BE2C (cell line): Measurements from ENCODE around the gene COX7A2.

Source experiments
- DNase-seq: peaks from one replicate; pipeline ENCODE4 v3.0.0-alpha.2; 2020
- H3K27me3 ChIP-seq: fragments of 250-450 bp; sonication (Bioruptor Pico); 2 replicates; pipeline ENCODE4 v1.5.1; 2020; ENCODE audit warnings: mild to moderate bottlenecking
- H3K36me3 ChIP-seq: fragments of 250-450 bp; sonication (Bioruptor Pico); 2 replicates; pipeline ENCODE4 v1.5.1; 2020; ENCODE audit warnings: mild to moderate bottlenecking
- H3K4me1 ChIP-seq: fragments of 250-450 bp; sonication (Bioruptor Pico); 2 replicates; pipeline ENCODE4 v1.5.1; 2020
- H3K4me3 ChIP-seq: 2 replicates; pipeline ENCODE4 v1.5.1; 2011; ENCODE audit warnings: low read depth, low read length
- H3K9me3 ChIP-seq: fragments of 250-450 bp; sonication (Bioruptor Pico); 2 replicates; pipeline ENCODE4 v1.5.1; 2020
- TF ChIP-seq, protein P1 (sequence below): IDR thresholded peaks from 2 replicates; pipeline ENCODE4 v1.5.1; 2012; ENCODE audit warnings: mild to moderate bottlenecking, low read depth, low read length

The COX7A2 gene

GRCh38 chr6:75281653-75282052 lies 38.1 kb upstream of the COX7A2 start:
- TF ChIP-seq, protein P1, sequence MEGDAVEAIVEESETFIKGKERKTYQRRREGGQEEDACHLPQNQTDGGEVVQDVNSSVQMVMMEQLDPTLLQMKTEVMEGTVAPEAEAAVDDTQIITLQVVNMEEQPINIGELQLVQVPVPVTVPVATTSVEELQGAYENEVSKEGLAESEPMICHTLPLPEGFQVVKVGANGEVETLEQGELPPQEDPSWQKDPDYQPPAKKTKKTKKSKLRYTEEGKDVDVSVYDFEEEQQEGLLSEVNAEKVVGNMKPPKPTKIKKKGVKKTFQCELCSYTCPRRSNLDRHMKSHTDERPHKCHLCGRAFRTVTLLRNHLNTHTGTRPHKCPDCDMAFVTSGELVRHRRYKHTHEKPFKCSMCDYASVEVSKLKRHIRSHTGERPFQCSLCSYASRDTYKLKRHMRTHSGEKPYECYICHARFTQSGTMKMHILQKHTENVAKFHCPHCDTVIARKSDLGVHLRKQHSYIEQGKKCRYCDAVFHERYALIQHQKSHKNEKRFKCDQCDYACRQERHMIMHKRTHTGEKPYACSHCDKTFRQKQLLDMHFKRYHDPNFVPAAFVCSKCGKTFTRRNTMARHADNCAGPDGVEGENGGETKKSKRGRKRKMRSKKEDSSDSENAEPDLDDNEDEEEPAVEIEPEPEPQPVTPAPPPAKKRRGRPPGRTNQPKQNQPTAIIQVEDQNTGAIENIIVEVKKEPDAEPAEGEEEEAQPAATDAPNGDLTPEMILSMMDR = no peak
- Histone ChIP-seq H3K4me3 (no peak overlapping the region), H3K9me3 (no peaks in the 10 kb centered on the region), H3K36me3 (no peaks in the 10 kb centered on the region), H3K27me3 (no peaks in the 10 kb centered on the region), H3K4me1 (peaks cover 14% of the 10 kb centered on the region)
- no peak for DNase-seq

DNA sequence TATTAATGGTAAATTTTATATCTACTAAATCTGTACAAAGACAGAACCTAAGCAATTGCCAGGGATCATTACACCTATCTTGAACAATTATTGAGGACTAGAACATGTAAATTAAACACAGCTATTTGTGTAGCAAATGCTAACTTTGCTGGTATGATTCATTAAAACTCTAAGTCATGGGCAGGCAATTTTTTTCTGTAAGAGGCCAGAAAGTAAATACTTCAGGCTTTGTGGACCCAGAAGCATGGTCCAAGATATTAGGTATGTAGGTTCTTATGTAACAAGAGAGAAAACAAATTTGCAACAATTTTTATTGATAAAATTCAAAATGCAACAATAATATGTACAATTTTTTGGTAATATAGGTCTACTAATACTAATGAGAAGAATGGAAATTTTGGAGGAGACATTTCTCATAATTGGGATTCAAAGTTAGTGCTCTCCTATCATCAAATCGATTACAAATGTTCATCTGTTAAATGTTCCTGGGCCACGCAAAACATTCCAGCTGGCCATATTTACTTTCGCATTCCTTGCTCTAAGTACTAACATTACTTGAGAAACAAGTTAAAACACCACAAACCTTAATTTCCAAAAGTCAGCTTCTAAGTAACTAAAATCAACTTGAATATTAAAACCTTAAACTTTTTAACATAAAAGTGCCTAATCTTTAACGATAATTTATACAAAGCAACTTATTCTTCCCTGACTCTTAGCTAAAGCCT lies 36.7 kb upstream of the COX7A2 start:
- H3K9me3 ChIP-seq = no peaks in the 10 kb centered on the region
- H3K4me3 ChIP-seq = no peak overlapping the region
- DNase-seq = no peak
- H3K36me3 ChIP-seq = no peaks in the 10 kb centered on the region; the same call in none of the 2 replicates
- H3K27me3 ChIP-seq = no peaks in the 10 kb centered on the region
- TF ChIP-seq, protein P1 = no peak
- peaks cover 19% of the 10 kb centered on the region for H3K4me1 ChIP-seq

- no peaks in the 10 kb centered on the region for H3K27me3 ChIP-seq
- no peaks in the 10 kb centered on the region for H3K9me3 ChIP-seq
- no peak for DNase-seq
- peaks cover 19% of the 10 kb centered on the region for H3K4me1 ChIP-seq
- no peak overlapping the region for H3K4me3 ChIP-seq
- TF ChIP-seq, protein P1 = no peak
- no peaks in the 10 kb centered on the region; the same call in none of the 2 replicates for H3K36me3 ChIP-seq
These were observed 35.8 kb upstream of the COX7A2 start for GRCh38 chr6:75279418-75279817.

- TF ChIP-seq, protein P1 = no peak
- Histone ChIP-seq H3K4me3 (no peak overlapping the region), H3K36me3 (no peaks in the 10 kb centered on the region; the same call in none of the 2 replicates), H3K9me3 (no peaks in the 10 kb centered on the region), H3K27me3 (no peaks in the 10 kb centered on the region), H3K4me1 (peaks cover 19% of the 10 kb centered on the region)
- no peak for DNase-seq
These were observed 35.0 kb upstream of the COX7A2 start for GRCh38 chr6:75278474-75279077.

DNA sequence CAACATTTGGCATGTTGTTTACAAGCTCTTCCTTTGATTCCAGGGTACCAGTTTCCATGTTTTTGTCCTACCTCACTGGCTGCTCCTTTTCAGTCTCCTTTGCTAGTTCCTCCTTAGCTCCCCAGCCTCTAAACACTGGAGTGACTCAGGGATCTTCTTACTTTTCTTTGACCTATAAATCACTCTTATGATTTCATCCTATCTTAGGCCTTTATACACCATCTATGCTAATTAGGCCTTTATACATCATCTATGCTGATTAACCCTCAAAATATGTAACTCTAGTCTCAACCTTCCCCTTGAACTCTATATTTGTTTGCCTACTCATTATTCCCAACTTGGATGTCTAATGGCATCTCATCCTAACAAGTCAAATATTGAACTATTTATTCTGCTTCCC lies 31.5 kb upstream of the COX7A2 start:
- Histone ChIP-seq H3K36me3 (no peaks in the 10 kb centered on the region; the same call in none of the 2 replicates), H3K4me3 (no peak overlapping the region), H3K27me3 (no peaks in the 10 kb centered on the region), H3K9me3 (no peaks in the 10 kb centered on the region; the same call in 1 of the 2 replicates), H3K4me1 (peaks cover 18% of the 10 kb centered on the region)
- no peak for DNase-seq
- TF ChIP-seq, protein P1 = no peak

DNA sequence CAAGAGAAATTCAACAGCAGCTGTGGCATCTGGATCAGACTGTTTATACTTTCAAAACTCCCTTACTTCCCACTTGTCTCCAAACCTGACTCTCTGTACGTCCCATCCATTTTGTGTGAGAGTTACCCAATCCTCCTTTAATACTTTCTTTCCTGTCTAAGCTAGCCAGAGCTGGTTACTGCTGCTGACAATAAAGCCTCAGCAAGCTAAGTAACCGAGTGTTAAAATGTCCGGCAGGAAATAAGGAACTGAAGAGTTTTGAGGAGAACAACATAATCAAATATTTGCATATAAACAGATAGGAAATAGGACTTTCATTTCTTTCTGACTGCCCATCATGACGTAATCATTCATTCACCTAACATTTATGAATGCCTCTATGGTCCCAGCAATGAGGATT lies 29.4 kb upstream of the COX7A2 start:
- no peaks in the 10 kb centered on the region; the same call in 1 of the 2 replicates for H3K9me3 ChIP-seq
- H3K36me3 ChIP-seq = no peaks in the 10 kb centered on the region; the same call in none of the 2 replicates
- H3K27me3 ChIP-seq = no peaks in the 10 kb centered on the region
- DNase-seq = no peak
- no peak overlapping the region for H3K4me3 ChIP-seq
- TF ChIP-seq, protein P1 = no peak
- H3K4me1 ChIP-seq = peaks cover 7% of the 10 kb centered on the region
